ENCODE results near the gene SYT8. TPM values are rescaled to one million over a fixed set of nuclear protein-coding genes. Genes with fewer than 3 reads are reported as not detected.

The SYT8 gene, protein sequence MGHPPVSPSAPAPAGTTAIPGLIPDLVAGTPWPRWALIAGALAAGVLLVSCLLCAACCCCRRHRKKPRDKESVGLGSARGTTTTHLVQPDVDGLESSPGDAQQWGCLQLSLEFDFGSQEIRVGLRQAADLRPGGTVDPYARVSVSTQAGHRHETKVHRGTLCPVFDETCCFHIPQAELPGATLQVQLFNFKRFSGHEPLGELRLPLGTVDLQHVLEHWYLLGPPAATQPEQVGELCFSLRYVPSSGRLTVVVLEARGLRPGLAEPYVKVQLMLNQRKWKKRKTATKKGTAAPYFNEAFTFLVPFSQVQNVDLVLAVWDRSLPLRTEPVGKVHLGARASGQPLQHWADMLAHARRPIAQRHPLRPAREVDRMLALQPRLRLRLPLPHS
- 0.68 and 10.0 TPM in 2 replicates for total RNA-seq

DNA sequence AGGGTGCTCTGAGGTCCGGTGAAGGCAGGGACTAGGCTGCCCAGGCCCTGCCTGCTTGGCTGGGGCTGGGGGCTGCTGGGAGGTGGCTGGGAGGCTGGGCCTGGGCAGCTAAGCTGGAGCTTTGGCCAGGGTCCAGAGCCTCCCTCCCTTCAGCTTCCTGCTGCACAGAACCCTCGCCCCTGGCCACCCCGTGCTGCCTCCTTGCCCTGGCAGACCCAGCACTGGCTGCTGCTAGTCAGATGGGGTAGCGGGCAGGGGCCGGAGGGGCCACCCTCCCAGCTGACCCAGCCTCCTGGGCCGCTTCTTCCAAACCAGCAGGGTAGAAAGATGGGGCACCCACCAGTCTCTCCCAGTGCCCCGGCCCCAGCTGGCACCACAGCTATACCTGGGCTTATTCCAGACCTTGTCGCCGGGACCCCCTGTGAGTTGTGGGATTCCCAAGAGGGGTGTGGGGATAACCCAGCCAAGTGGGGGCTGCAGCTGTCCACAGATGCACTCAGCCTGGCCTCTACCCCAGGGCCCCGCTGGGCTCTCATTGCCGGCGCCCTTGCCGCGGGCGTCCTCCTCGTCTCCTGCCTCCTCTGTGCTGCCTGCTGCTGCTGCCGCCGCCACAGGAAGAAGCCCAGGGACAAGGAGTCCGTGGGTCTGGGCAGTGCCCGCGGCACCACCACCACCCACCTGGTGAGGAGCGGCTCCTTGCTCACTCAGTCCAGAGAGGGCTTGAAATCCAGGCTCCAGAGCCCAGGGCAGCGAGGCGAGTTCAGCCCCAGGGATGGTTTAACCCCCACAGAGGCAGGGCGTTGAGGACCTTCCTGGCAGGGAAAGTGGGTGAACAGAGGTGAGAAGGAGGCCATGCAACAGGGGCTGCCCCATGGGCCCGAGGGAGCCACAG lies at the start of gene SYT8:
Gene SYT8, plus strand, starts transcription at position 212 of the 892 bp plus-strand sequence. Its CDS starts 116 bp downstream, at position 328.

GRCh38 chr11:1838426-1839144 lies 3.8 kb downstream of the SYT8 start, which contains the start of gene TNNI2:
Gene TNNI2 (plus strand): TSS chr11:1838981. CDS start chr11:1839697, 716 bp downstream.

DNA sequence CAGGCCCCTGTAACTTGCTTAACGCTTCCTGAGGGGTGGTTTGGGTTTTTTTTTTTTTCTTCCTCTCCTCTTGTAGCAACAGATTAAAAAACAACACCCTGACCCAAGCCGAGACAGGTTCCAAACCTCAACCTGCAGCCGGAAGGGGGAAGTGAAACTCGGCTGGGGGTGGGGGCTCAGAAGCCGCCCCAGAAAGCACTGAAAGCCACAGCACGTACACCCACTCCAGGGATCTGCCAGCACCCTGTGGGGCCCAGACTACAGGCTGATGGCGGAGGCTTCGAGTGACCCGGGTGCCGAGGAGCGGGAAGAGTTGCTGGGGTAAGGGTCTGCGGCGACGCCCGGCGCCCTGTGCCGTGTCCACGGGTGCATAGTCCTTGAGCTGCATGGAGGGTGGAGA lies 18.1 kb downstream of the SYT8 start, which contains the start of gene LSP1:
Gene LSP1, plus strand, starts transcription at position 208 of the 400 bp plus-strand sequence. Its CDS starts 61 bp downstream, at position 269.

Other genes with a start within 250 kb of the SYT8 start
- not detected in 2 replicates for gene KRTAP5-1, start 249.7 kb upstream of the SYT8 start, total RNA-seq
- gene KRTAP5-2, start 236.7 kb upstream of the SYT8 start, total RNA-seq, result not detected in 2 replicates
- not detected in 2 replicates for gene KRTAP5-3, start 226.5 kb upstream of the SYT8 start, total RNA-seq
- not detected in 2 replicates for gene KRTAP5-4, start 212.9 kb upstream of the SYT8 start, total RNA-seq
- not detected in 2 replicates for gene KRTAP5-5, start 205.2 kb upstream of the SYT8 start, total RNA-seq
- gene KRTAP5-6, start 137.8 kb upstream of the SYT8 start, total RNA-seq, result not detected in 2 replicates
- 0.34 and 1.2 TPM in 2 replicates for gene IFITM10, start 84.4 kb upstream of the SYT8 start, total RNA-seq
- gene CTSD, start 71.1 kb upstream of the SYT8 start, total RNA-seq, result 222 and 1,296 TPM in 2 replicates
- under 0.01 and 0.71 TPM in 2 replicates for gene TNNI2, start 4.0 kb downstream of the SYT8 start, total RNA-seq
- 0.21 and 0.34 TPM in 2 replicates for gene LSP1, start 18.1 kb downstream of the SYT8 start, total RNA-seq
- not detected in 2 replicates for gene PRR33, start 56.9 kb downstream of the SYT8 start, total RNA-seq
- gene TNNT3, start 84.7 kb downstream of the SYT8 start, total RNA-seq, result 1.3 TPM in 1 of 2 replicates, not detected in the other
- 30.0 and 48.2 TPM in 2 replicates for gene MRPL23, start 112.3 kb downstream of the SYT8 start, total RNA-seq
- 2.9 and 3.8 TPM in 2 replicates for gene H19, start 162.9 kb downstream of the SYT8 start, total RNA-seq

All from nasal cavity respiratory epithelium epithelial cell of viscerocranial mucosa (primary cell).